Measurements from ENCODE around the gene VAV1. TPM values are rescaled to one million over a fixed set of nuclear protein-coding genes. Genes with fewer than 3 reads are reported as not detected.

Gene VAV1
- total and polyA plus RNA-seq, 2 experiments from 2014 or later, result not detected

DNA sequence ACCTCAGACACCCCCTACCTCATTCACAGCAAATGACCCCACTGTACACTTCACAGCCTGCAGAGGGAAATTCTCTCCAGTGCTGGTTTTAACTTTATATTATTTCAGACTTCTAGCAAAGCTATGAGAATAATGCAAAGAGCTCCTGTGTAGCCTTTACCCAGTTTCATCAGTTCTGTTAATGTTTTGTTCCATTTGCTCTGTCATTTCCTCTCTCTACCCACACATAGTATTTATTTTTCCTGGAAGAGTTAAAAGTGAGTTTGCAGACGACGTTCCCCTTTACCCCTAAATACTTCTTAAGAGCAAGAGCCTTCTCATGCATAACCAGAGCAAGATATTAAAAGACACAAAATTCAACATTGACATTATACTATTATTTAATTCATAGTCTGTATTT is 65.0 kb downstream of the VAV1 start:
- no peak for TF ChIP-seq EZH2phosphoT487 (IDR thresholded peaks at IDR 0.05; ENCODE audit: insufficient read depth, low read depth)
- TF ChIP-seq EZH2 (IDR thresholded peaks at IDR 0.05; ENCODE audit: insufficient read depth, poor library complexity, severe bottlenecking), result no peak
- no peaks in the 10 kb centered on the region for H3K4me1 ChIP-seq (ENCODE audit: insufficient read depth)
- no peak overlapping the region for H3K27ac ChIP-seq
- H4K20me1 ChIP-seq (ENCODE audit: insufficient read depth), result no peaks in the 10 kb centered on the region
- no peak overlapping the region for H2AFZ ChIP-seq
- H3K4me2 ChIP-seq (ENCODE audit: unreplicated experiment), result no peak overlapping the region
- H3K79me2 ChIP-seq (ENCODE audit: insufficient read depth), result no peaks in the 10 kb centered on the region
- H3K9me3 ChIP-seq (ENCODE audit: low read depth), result no peaks in the 10 kb centered on the region
- DNase-seq, result no peak
- H3K9ac ChIP-seq, result no peak overlapping the region
- 27 to 38% methylated on average over 2 of the region's 2 CpGs for WGBS, 2 experiments (ENCODE audit: low coverage in 1 of 2, low lambda C conversion rate in 2 of 2, missing lambda C conversion rate in 2 of 2)
- no peak overlapping the region for H3K4me3 ChIP-seq
- no peaks in the 10 kb centered on the region for H3K9me2 ChIP-seq (ENCODE audit: insufficient read depth)
- H3K27me3 ChIP-seq (replicated peaks; ENCODE audit: insufficient read depth), result no peaks in the 10 kb centered on the region; the same call in 1 of the 2 replicates
- H3F3A ChIP-seq (ENCODE audit: insufficient read depth), result no peaks in the 10 kb centered on the region
- in situ Hi-C loops (cut with MboI), result no loop called here
- H3K36me3 ChIP-seq (ENCODE audit: low read depth), result no peaks in the 10 kb centered on the region

DNA sequence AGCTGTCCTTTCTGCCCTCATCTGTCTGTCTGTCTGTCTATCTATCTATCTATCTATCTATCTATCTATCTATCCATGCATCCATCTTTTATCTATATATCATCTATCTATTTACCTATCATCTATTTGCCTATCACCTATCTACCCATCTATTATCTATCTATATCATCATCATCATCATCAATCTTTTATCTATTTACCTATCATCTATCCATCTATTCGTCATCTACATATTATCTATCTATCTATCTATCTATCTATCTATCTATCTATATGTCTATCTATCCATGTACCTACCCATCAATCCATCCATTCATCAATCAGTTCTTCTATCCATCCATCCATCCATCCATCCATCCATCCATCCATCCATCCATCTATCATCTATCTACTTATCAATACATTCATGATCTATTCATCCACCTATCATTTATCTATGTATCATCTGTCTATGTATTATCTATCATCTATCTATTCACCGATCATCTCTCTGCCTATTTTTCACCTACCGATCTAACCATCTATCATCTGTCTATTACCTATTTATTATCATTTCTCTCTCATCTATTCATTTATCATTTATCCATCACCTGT is 65.7 kb downstream of the VAV1 start:
- no peaks in the 10 kb centered on the region for H4K20me1 ChIP-seq (ENCODE audit: insufficient read depth)
- H3K79me2 ChIP-seq (ENCODE audit: insufficient read depth), result no peaks in the 10 kb centered on the region
- DNase-seq, result no peak
- H3K4me3 ChIP-seq, result no peak overlapping the region
- no peak overlapping the region for H3K4me2 ChIP-seq (ENCODE audit: unreplicated experiment)
- H2AFZ ChIP-seq, result no peak overlapping the region
- no peaks in the 10 kb centered on the region for H3F3A ChIP-seq (ENCODE audit: insufficient read depth)
- TF ChIP-seq EZH2phosphoT487 (IDR thresholded peaks at IDR 0.05; ENCODE audit: insufficient read depth, low read depth), result no peak
- no peak for TF ChIP-seq EZH2 (IDR thresholded peaks at IDR 0.05; ENCODE audit: insufficient read depth, poor library complexity, severe bottlenecking)
- no peak overlapping the region for H3K9ac ChIP-seq
- H3K27ac ChIP-seq, result no peak overlapping the region
- no peaks in the 10 kb centered on the region; the same call in 1 of the 2 replicates for H3K27me3 ChIP-seq (replicated peaks; ENCODE audit: insufficient read depth)
- H3K9me2 ChIP-seq (ENCODE audit: insufficient read depth), result no peaks in the 10 kb centered on the region
- 62 to 64% methylated on average over 3 of the region's 3 CpGs for WGBS, 2 experiments (ENCODE audit: low coverage in 1 of 2, low lambda C conversion rate in 2 of 2, missing lambda C conversion rate in 2 of 2)
- no peaks in the 10 kb centered on the region for H3K9me3 ChIP-seq (ENCODE audit: low read depth)
- in situ Hi-C loops (cut with MboI), result no loop called here
- H3K36me3 ChIP-seq (ENCODE audit: low read depth), result no peaks in the 10 kb centered on the region
- H3K4me1 ChIP-seq (ENCODE audit: insufficient read depth), result no peaks in the 10 kb centered on the region

DNA sequence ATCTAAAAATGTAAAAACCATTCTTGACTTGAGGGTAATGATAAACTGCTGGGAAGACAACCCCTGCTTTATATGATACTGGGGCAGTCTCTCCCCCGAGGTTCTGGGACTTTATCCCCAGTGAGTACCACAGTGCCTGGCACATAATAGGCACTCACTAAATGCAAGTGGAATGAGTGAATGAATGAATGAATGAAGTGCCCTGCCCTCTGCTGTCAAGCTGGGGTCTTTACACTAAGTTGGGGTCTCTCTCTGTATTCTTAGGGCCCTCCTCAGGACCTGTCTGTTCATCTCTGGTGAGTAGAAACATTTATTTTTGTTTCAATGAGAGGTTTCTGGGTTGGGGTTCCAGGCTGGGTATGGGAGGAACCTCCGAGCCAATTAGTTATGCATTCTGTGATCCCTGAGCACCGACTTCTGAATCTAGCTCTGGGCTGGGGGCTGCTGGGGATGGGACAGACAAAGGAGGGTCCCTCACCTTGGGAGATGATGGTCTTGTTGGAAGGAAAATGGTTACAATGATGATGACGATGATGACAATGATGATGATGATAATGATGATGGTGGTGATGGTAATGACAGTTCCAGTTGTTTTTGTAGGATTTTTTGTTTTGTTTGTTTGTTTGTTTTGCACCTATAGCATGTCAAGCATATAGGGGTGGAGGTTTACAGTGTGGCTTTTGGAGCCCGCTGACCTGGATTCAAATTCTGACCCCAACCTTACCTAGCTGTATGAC is 70.5 kb downstream of the VAV1 start:
- Histone ChIP-seq H3K4me2 (ENCODE audit: unreplicated experiment) (no peak overlapping the region), H3K27me3 (replicated peaks; ENCODE audit: insufficient read depth) (no peaks in the 10 kb centered on the region), H3K36me3 (ENCODE audit: low read depth) (no peaks in the 10 kb centered on the region), H3K4me1 (ENCODE audit: insufficient read depth) (no peaks in the 10 kb centered on the region), H2AFZ (no peak overlapping the region), H3F3A (ENCODE audit: insufficient read depth) (no peaks in the 10 kb centered on the region), H3K79me2 (ENCODE audit: insufficient read depth) (no peaks in the 10 kb centered on the region), H3K27ac (no peak overlapping the region), H4K20me1 (ENCODE audit: insufficient read depth) (no peaks in the 10 kb centered on the region), H3K9me2 (ENCODE audit: insufficient read depth) (no peaks in the 10 kb centered on the region), H3K9ac (no peak overlapping the region), H3K4me3 (no peak overlapping the region), H3K9me3 (ENCODE audit: low read depth) (no peaks in the 10 kb centered on the region)
- in situ Hi-C loops (cut with MboI), result no loop called here
- TF ChIP-seq EZH2 (IDR thresholded peaks at IDR 0.05; ENCODE audit: insufficient read depth, poor library complexity, severe bottlenecking) (no peak), EZH2phosphoT487 (IDR thresholded peaks at IDR 0.05; ENCODE audit: insufficient read depth, low read depth) (no peak)
- 53 to 55% methylated on average over 5 of the region's 5 CpGs for WGBS, 2 experiments (ENCODE audit: low coverage in 1 of 2, low lambda C conversion rate in 2 of 2, missing lambda C conversion rate in 2 of 2)
- no peak for DNase-seq

DNA sequence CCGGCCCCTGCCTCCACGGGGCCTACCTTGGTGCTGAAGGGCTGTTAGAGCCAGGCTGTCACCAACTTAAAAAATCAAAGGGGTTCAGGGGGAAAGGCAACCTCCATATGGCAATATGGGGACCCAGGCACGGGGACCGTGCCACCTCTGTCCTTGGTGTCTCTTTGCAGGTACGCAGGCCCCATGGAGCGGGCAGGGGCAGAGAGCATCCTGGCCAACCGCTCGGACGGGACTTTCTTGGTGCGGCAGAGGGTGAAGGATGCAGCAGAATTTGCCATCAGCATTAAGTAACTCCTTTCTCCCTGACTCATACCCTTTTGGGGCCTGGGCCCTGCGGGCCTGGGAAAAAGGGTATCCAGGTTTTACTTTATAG is 75.3 kb downstream of the VAV1 start:
- Histone ChIP-seq H3K27me3 (replicated peaks; ENCODE audit: insufficient read depth) (no peaks in the 10 kb centered on the region), H3K36me3 (ENCODE audit: low read depth) (no peaks in the 10 kb centered on the region), H3K4me2 (ENCODE audit: unreplicated experiment) (no peak overlapping the region), H3K27ac (no peak overlapping the region), H3K9ac (no peak overlapping the region), H3K4me1 (ENCODE audit: insufficient read depth) (no peaks in the 10 kb centered on the region), H3K79me2 (ENCODE audit: insufficient read depth) (no peaks in the 10 kb centered on the region), H2AFZ (no peak overlapping the region), H3K4me3 (no peak overlapping the region), H3F3A (ENCODE audit: insufficient read depth) (no peaks in the 10 kb centered on the region), H3K9me3 (ENCODE audit: low read depth) (no peaks in the 10 kb centered on the region), H4K20me1 (ENCODE audit: insufficient read depth) (no peaks in the 10 kb centered on the region), H3K9me2 (ENCODE audit: insufficient read depth) (no peaks in the 10 kb centered on the region)
- DNase-seq, result no peak
- in situ Hi-C loops (cut with MboI), result no loop called here
- no peak for TF ChIP-seq EZH2phosphoT487 (IDR thresholded peaks at IDR 0.05; ENCODE audit: insufficient read depth, low read depth)
- no peak for TF ChIP-seq EZH2 (IDR thresholded peaks at IDR 0.05; ENCODE audit: insufficient read depth, poor library complexity, severe bottlenecking)
- 82 to 89% methylated on average over 11 of the region's 11 CpGs for WGBS, 2 experiments (ENCODE audit: low coverage in 1 of 2, low lambda C conversion rate in 2 of 2, missing lambda C conversion rate in 2 of 2)
